T-helper 1 cell (primary cell): ENCODE measurements around the gene ITGB5.

Source experiments
- DNase-seq, 5 donors: peaks; one replicate each; pipeline ENCODE4 v3.0.0-alpha.2; 2012 to 2020

The ITGB5 gene

DNA sequence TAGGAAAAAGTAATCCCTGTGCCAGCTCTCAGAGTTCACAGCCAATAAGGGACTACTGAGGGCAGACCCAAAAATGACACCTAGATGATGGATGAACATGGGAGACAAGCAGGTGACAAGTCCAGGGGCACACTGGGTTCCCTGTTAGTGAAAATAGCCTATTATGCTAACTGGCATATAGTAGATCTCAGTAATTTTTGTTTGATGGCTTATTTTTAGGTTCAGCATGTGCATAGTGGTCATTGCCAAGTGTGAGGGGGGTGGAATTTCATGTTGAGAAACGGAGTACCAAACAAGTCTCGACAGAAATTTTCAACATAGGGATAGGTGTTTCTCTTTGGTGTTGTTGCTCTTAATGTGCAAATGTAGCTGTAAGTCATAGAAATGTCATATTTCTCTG, 6.4 kb upstream of the ITGB5 start:
- DNase-seq, result no peak

DNA sequence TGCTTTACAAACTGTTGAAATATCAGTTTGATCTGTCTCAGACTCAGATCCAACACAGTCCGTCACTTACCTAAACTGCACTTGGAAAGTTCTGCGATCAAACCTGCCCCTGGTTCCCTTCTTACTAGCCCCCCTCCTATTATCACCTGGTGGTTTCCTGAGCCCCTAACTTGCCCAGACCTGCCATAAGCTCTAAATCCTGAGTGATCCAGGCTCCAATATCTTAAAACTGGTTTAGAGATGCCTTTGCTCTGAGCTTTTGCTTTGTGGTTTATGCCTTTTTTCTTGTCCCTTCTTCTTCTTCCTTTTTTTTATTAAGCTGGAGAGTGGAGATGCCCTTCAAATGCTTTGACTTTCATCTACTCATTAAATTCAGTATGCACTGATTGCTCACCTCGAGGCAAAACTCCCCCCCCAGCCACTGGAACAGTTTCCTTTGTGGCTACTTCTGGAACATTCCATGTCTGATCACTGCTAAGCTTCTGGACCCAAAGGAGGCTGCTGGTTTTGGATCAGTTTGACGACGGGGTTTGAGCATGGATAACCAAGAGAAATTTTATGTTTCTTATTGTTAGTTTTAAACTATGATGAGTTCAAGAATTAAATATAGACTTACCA, 3.5 kb upstream of the ITGB5 start:
- no peak for DNase-seq

DNA sequence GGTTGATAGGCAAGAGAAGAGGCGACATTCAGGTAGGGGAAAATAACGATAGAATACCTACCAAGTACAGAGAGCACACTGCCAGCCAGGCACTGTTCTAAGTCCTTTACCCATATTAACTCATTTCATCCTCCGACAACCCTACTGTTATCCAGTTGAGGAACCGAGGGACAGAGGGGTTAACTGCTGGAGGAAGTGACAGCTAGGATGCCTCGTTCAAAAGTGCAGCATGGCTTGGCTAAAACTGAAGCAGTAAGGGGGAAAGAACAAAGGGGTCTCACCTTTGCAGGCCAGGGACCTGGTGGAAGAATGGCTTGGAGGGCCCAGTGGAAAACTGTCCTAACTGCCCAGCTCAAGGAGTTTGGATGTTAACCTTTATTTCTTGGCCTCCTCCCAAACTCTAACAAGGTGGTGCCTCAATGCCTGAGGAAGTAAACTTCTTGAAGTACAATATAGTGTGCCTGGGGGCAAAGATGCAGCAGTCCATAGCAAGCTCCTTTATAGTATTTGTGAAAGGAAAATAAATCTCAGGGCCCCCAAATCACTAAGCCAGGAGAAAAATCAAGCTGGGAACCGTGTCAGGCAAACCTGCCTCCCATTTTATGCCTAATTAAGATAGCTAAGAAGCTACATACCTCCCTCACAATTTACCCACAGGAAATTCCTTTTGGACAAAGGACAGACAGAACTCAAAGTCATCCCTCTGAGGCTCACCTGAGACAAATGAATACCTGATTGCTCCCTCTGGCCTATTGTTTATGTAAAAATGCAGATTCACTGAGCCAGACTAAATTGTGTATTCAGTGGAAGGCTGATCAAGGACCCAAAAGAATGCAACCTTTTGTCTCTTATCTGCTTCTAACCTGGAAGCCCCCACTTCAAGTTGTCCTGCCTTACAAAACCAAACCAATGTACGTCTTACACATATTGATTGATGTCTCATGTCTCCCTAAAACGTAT, 1.6 kb upstream of the ITGB5 start:
- DNase-seq, result no peak

DNA sequence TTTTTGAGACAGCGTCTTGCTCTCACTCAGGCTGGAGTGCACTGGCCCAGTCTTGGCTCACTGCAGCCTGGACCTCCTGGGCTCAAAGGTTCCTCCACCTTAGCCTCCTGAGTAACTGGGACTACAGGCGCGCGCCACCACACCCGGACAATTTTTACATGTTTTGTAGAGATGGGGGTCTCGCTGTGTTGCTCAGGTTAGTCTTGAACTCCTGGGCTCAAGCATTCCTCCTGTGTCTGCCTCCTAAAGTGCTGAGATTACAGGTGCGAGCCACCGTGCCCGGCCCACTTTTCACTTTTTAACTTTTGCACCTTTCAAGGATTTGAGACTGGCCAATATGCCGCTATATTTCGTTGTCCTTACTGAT, 750 bp upstream of the ITGB5 start:
- no peak for DNase-seq

DNA sequence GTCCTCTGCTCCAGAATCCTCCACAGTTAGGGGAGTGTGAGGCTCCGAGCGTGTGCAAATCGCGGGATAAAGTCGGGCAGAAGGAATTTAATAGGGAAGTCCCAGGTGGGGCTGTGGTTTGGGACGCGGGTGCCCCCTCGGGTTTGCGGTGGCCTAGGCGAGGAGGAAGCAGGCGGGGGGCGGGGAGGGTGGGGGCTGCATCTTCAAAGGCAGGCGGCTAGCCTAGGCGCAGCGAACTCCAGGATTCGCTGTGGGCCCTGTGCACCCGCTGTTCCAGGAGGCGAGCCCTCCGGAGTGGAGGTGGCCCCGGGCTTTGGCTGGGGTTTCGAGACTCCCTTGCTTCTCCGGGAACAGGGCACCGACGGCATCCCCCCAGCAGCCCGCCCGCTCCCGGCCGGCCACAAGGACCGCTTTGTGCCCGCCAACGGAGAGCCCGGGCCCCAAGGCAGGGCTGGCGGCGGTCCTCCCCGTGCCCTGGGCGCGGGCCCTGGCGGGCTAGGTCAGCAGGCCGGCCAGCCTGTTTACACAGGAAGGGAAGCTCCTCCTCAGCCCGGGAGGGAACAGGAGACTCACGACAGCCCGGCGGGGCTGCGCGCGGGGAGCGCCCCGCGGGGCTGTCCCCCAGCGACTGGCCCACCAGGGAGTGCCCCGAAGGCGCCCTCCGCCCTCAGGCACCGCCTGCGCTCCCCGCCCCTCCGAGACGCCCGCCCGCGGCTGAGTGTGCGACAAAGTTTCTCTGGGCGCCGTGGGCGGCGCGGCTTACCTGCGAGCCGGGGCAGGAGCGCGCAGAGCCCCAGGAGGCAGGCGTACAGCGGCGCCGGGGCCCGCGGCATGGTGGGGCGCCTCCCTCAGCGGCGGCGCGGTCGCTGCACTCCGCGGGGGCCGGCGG, 753 bp downstream of the ITGB5 start:
- peak in 2 of 5 donors; percentile 13 to 14 for DNase-seq

DNA sequence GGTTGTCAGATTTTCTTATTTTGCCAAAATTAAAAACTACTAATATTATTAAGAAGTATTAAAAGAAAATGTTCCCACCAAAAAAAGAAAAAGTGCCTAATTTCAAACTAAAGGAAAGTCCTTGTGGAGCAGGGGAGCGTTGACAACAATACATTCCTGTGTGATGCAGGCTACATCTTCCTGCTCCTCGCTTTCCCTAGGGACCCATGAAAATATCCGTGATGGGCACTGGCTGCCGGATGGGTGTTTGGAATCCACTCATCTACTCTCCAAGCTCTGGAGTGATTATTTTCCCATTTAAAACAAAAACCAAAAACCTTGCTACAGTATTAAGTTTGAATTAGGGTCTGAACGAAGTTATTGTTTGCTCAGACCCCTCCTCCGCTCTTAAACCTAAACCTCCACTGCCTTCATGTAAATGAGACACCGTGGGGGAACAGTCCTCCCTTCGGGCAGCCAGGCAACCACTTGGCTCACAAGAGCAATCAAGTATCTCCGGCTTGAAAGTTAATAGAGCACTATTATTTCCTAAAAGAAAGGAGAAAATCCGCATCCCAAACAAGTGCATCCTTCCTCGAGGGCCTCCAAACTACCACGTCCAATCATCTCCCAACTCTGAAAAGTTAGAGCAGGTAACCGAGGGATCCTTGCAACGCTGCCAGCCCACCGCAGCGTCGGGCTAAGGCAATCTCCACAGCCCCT, 1.5 kb downstream of the ITGB5 start:
- no peak for DNase-seq

DNA sequence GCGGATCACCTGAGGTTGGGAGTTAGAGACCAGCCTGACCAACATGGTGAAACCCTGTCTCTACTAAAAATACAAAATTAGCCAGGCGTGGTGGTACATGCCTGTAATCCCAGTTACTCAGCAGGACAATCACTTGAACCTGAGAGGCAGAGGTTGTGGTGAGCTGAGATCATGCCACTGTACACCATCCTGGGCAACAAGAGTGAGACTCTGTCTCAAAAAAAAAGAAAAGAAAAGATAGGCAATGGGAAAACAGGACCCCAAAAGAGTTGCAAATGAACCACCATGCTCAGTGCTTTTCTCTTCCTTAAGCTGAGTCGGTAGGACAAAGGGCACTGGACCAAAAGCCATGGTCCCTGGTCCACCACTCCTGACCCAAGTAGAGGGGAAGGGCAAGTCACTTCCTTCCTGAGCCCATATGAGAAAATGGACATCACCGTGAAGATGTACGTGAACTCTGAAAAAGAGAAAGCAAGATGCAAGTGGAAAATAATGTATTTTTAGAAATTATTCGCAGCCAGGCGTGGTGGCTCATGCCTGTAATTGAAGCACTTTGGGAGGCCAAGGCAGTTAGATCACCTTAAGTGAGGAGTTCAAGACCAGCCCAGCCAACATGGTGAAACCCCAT, 2.6 kb downstream of the ITGB5 start:
- no peak for DNase-seq

DNA sequence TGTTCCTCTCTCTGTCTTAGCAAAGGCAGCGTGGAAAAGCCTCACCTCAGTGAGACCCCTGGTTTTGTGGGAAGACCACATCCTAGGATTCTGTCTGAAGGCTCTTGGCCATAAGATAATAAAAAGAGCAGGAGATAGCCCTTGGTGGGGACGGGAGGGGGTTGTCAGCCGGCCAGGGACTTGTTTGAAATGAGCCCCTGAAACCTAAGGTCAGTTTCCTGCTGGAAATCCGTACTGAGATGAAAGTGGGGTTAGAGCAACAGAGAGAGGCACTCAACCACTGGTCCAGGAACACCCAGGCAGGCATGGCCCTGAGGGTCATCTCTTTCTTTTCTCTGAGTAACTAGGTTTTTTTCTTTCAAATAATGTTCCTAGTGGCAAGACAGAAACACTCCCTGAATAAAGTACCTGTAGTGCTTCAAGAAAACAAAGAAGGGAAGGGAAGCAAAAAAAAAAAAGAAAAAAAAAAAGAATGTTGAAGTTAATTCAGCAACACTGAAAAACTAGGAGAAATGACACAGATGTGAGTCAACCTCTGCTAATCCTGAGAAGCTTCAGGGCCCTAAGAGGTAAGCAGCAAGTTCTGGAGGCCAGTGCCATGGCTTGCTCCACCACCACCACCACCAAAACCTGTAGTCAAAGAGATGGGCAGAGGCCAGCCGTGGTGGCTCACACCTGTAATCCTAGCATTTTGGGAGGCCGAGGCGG, 3.2 kb downstream of the ITGB5 start:
- DNase-seq, result no peak

DNA sequence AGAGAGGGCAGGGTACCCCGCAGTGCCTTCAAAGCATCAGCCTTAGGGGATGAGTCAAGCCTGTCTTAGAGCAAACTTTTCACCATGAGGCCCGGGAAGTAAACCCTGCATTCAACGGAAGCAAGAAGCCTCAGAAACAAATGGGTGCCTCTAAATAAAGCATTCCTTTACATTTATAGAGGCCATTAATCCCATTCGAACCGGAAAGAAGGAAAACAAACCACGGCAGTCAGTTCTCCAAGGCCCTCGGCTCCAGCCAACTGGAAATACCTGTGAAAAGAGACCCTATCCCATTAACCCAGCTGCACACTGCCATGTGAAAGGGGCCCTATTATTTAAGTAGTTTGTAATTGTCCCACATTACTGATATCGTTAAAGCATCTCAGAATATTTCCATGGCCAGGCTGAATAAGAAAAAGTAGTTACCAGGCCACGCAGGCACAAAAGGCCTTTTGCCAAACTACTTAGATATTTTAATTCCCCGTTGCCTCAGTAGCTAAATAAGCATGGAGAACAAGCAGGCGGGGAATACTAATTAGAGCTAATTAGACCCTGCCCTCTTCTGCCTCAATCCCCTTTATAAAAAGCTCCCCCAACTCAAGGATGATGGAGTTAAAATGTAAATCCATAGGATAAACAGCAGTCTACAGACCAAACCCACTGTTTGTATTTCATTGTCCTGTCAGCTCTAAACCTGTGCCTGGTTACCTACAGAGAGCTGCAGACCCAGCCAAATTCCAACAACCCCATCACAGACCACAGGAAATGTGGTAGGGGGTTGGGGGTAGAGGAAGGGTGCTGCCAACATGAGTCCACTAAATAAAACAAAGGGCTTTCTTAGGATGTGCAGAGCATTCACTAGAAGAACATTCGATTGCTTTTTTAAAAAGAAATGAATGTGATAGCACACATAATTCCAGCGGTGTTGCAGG, 4.1 kb downstream of the ITGB5 start:
- no peak for DNase-seq

DNA sequence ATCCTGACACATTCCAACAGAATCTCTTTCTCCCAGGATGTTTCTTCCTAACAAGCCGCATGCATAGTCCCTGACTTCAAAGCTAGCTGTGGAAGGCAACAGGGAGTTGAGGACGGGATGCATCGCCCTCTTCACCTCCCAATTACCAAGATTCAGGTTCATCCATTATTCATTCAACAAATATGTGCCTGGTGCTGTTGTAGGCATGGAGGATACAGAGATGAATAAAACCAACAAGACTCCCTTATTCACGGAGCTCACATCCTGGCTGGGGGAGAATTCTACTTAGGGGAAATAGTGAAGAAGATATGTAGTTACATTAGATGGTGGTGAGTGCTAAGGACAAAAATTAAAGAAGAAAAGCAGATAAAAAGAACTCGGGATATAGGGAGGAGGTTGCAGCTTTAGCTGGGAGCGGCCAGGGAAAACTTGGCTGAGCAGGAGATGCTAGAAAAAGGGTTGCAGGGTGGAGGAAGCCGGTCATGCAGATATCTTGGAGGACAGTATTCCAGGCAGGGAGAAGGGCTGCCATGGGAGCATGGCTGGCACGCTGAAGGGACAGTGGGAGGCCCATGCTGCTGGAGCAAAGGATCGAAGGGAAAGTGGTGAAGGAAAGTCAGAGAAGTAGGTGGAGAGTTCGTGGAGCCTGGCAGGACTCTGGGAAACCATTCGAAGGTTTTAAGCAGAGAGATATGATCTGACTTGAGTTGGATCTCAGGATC, 5.0 kb downstream of the ITGB5 start:
- no peak for DNase-seq

DNA sequence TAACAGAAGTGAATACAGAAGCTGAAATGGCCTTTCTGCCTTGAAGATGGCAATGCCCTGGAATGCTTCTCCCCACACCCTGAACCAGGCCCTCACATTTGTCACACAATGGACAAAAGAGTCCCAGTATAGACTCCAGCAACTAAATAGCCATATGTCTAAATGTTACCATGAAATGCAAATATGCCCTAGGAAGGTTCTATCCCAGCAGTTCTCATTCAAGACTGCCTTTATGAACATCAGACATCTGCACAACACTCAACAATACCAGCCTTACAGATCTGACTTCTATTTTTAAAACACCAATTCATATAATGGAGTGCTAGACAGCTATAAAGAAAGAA, 7.9 kb downstream of the ITGB5 start:
- no peak for DNase-seq

DNA sequence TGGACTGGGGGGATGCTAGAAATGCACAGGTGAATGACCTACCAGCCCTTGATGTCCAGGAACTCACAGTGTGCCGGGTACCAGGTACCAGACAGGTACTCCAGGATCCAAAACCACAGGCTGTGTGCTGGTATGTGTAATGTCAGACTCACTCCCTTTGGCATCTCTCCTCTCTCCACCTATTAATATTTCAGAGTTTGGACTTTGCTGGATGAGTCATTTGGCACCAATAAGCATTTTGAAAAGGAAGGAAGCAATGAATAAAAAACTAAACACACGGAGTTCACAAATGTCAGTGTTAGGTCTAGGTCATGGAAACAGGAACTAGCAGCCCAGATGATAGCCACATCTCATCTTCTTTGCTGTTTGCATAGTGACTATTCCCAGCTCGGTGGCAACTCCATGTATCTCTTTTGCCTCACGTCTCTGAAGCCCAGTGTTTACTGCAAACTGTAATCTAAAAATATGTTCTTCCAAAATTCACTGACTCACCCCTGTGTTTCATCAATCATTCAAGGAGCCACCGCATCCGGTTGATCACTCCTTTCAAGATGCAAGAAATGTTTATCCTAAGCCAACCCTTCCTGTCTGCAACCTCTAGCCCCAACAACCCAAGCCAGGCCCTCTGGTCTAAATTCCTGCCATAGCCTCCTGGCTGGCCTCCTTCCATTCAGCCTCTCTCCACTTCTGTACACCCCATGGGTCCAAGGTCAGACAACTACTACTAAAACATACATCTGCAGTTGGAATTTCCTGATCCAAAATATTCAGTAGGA, 8.4 kb downstream of the ITGB5 start:
- DNase-seq, result peak in 1 of 5 donors; percentile 48

DNA sequence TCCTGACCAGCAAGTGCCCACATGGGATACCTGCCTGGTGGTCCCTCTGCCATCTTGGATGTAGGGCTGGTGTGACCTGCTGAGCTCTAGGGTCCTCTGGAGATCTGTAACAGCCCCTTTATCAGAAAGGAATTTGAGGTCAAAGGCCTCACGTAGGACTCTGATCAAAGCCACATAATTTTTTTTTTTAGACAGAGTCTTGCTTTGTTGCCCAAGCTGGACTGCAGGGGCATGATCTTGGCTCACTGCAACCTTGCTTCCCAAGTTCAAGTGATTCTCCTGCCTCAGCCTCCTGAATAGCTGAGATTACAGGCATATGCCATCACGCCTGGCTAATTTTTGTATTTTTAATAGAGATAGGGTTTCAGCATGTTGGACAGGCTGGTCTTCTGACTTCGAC, 9.5 kb downstream of the ITGB5 start:
- no peak for DNase-seq

DNA sequence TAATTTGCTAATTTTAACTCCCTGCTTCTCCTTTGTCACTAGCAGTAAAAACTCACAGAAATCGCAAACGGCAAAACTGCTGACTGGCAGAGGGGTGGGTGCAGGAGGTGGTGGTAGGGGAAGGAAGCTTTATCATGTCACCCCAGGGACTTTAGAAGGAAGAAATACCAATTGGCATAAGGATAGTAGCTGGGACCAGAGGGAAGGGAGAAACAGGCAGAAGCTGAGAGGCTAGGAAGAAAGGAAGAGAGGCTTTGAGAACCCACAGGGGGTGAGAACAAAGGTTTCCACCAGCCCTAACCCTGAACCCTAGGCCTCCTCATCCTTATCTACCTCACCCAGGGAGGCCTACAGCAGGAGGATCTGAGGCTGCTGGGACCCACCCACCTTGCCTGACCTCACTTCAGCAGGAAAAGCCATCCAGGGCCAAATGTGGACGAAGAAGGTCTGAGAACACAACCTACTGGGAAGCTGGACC, 10.7 kb downstream of the ITGB5 start:
- no peak for DNase-seq

DNA sequence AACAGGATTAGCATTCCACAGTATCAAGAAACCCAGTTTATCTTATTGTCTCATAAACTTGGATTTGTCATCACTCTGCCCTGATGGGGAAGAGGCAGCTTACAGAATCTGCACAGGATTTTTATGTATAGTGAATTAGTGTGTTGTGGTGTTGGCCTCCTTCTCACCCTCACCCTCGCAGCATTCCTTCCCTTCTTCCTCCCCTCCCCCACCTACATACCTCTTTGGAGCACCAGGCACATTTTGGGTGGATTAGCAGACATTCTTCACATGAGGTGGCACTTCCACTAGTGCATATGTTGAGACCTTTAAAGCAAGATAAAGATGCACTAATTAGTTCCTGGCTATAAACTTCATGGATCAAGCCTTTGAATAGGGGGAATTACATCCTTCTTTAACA, 13.9 kb downstream of the ITGB5 start:
- DNase-seq, result no peak

DNA sequence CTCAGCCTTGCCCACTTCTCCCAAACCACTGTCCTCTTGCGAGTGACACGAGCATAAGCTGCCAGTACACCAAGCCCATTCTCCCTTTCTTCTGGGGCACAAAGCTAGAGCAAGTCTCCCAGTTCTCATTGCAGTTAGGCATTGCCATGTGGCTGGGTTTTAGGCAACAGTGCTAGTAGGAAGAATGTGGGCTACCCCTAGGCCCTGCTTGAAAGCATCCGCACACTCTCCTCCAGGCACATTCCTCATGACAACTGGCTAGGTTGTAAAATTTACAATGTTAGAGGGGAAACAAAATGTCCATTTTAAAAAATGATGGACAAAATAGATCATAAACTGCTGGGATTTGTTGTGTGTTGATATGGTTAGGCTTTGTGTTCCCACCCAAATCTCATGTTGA, 19.7 kb downstream of the ITGB5 start:
- DNase-seq, result no peak

DNA sequence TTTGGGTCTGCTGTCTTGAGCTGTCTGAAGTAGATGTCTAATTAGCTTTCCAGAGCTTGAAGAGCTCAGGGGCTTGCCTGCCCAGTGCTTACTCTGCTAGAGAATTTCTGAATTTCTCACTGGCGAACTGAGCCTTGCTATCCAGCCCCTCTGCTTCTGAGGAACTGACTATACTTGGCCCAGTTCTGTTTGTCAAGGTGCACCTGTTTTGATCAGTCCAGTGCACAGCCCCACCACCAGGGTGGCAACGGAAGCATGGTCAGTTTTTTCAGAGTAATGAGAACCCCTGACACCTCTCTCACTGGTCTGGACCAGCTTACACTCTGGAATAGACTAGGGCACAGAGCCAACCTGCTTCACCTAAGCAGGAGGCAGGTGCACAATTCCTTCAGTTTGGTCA, 25.2 kb downstream of the ITGB5 start:
- no peak for DNase-seq

DNA sequence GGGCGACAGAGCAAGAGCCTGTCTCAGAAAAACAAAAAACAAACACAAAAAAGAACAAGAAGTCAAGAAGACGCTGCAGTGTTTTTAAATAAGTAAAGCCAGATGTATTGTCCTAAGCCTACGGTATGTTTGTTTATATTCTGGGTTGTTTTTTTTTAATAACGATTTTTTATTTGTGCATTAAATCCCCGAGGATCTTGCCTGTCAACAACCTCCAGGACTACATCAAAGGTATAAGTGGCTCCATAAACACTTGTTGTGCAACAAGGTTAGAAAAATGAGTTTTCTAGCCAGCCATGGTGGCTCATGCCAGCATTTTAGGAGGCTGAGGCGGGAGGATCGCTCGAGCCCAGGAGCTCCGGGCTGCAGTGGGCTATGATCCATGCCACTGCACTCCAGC, 26.1 kb downstream of the ITGB5 start:
- DNase-seq, result no peak

DNA sequence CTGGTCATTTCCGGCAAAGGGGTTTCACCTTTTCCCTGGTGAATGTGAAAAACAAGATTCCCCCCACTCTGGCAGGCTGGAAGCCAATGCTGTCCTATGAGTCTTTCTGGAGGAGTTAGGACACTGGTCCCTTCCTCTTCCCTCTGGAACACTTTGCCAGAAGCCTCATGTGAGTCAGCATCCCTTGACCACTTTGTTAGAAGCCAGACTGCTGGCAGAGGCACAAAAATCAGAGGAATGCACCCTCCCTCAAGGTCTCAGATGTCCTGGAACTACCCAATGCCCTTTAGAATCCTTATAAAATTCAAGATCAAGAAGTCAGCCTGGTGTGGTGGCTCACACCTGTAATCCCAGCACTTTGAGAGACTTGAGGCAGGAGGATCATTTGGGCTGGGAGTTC, 26.6 kb downstream of the ITGB5 start:
- no peak for DNase-seq
